ENCODE results near the gene KRTAP10-12. TPM values are rescaled to one million over a fixed set of nuclear protein-coding genes. Genes with fewer than 3 reads are reported as not detected.

Gene KRTAP10-12
- total RNA-seq, 1 donor from 2014 or later = not detected

- no peak overlapping the region for H3K9ac ChIP-seq (ENCODE audit: low read length)
- no peaks in the 10 kb centered on the region for H3K36me3 Mint-ChIP-seq (ENCODE audit: low read depth, unreplicated experiment)
- no peak overlapping the region for H3K4me3 ChIP-seq (ENCODE audit: insufficient read depth, low read depth, low read length)
- peak overlapping the region; percentile 55 for H3K27ac Mint-ChIP-seq (ENCODE audit: unreplicated experiment)
- DNase-seq (ENCODE audit: low read depth) (no peak), FAIRE-seq (no peak)
- no peaks in the 10 kb centered on the region for H3K36me3 ChIP-seq (ENCODE audit: insufficient read depth, low read length)
- no peak overlapping the region for H3K27ac ChIP-seq (ENCODE audit: low read depth, low read length)
- H3K9me3 ChIP-seq (ENCODE audit: insufficient read depth, low read depth, low read length) = no peaks in the 10 kb centered on the region
- H2AFZ ChIP-seq (ENCODE audit: low read depth, low read length) = no peak overlapping the region
- no peaks in the 10 kb centered on the region for H3K79me2 ChIP-seq (ENCODE audit: insufficient read depth, low read length)
- H3K4me1 ChIP-seq (ENCODE audit: insufficient read depth, low read length) = no peaks in the 10 kb centered on the region
- peak overlapping the region; percentile 31 for H3K4me2 ChIP-seq (ENCODE audit: low read length)
- H3K27me3 ChIP-seq (ENCODE audit: insufficient read depth, low read length) = peaks cover 61% of the 10 kb centered on the region
- peaks cover 81% of the 10 kb centered on the region for H3K27me3 Mint-ChIP-seq (ENCODE audit: low read depth, unreplicated experiment)
- no peaks in the 10 kb centered on the region for H4K20me1 ChIP-seq (ENCODE audit: insufficient read depth, low read length)
- no peak for TF ChIP-seq CTCF (IDR thresholded peaks at IDR 0.05; ENCODE audit: insufficient read depth, low read depth, low read length)
- peak; percentile 43 for TF ChIP-seq EZH2 (IDR thresholded peaks at IDR 0.05; ENCODE audit: insufficient read depth, low read length)
- H3K4me3 Mint-ChIP-seq (ENCODE audit: unreplicated experiment) = no peak overlapping the region
- H3K9me3 Mint-ChIP-seq (ENCODE audit: unreplicated experiment) = peaks cover 15% of the 10 kb centered on the region
- H3K4me1 Mint-ChIP-seq (ENCODE audit: low read depth, unreplicated experiment) = peaks cover 4% of the 10 kb centered on the region
Measured at GRCh38 chr21:44708866-44709425, 12.0 kb downstream of the KRTAP10-12 start.

DNA sequence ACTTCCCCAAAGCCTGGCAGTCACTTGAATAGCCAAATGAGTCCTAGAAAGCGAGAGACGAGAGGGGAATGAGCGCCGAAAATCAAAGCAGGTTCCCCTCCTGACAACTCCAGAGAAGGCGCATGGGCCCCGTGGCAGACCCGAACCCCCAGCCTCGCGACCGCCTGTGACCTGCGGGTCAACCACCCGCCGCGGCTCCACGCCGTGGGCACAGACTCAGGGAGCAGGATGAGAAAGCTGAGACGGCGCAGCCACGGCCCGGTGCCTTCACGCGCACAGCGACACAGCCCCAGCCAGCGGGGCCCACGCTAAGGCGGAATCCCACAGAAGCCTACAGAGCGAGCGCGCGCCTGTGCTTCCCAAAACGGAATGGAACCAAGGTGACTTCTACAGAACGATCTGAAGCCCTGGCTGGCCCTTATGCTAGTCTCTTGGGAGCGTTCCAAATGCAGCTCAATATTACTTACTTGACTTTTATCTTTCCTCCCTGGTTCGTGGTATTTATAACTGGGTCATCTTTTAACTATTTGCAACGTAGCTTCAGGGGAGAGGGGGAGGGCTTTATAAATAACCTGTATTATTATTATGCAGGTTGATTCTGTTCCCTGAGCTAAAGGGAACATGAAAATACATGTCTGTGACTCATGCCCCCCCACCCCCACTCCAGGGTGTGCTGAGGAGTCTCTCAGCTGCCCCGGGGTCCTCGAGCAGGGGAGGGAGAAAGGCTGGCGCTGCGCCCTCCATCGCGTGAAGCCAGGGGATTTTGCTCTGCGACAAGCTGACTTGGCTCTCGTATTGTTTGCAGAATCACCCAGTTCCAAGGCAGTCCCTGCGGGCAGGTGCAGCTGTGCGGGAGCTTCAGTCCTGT, 12.7 kb downstream of the KRTAP10-12 start:
- no peaks in the 10 kb centered on the region for H3K9me3 ChIP-seq (ENCODE audit: insufficient read depth, low read depth, low read length)
- DNase-seq (ENCODE audit: low read depth) (no peak), FAIRE-seq (no peak)
- no peak overlapping the region for H3K4me3 Mint-ChIP-seq (ENCODE audit: unreplicated experiment)
- H3K4me2 ChIP-seq (ENCODE audit: low read length) = peak overlapping the region; percentile 31
- H3K79me2 ChIP-seq (ENCODE audit: insufficient read depth, low read length) = no peaks in the 10 kb centered on the region
- no peaks in the 10 kb centered on the region for H3K36me3 ChIP-seq (ENCODE audit: insufficient read depth, low read length)
- H3K4me3 ChIP-seq (ENCODE audit: insufficient read depth, low read depth, low read length) = no peak overlapping the region
- peak overlapping the region; percentile 55 for H3K27ac Mint-ChIP-seq (ENCODE audit: unreplicated experiment)
- peaks cover 80% of the 10 kb centered on the region for H3K27me3 Mint-ChIP-seq (ENCODE audit: low read depth, unreplicated experiment)
- H3K27me3 ChIP-seq (ENCODE audit: insufficient read depth, low read length) = peaks cover 62% of the 10 kb centered on the region
- H3K4me1 Mint-ChIP-seq (ENCODE audit: low read depth, unreplicated experiment) = peaks cover 4% of the 10 kb centered on the region
- no peak for TF ChIP-seq CTCF (IDR thresholded peaks at IDR 0.05; ENCODE audit: insufficient read depth, low read depth, low read length)
- TF ChIP-seq EZH2 (IDR thresholded peaks at IDR 0.05; ENCODE audit: insufficient read depth, low read length) = peak; percentile 65
- H3K9ac ChIP-seq (ENCODE audit: low read length) = no peak overlapping the region
- H3K9me3 Mint-ChIP-seq (ENCODE audit: unreplicated experiment) = peaks cover 17% of the 10 kb centered on the region
- no peak overlapping the region for H2AFZ ChIP-seq (ENCODE audit: low read depth, low read length)
- no peaks in the 10 kb centered on the region for H4K20me1 ChIP-seq (ENCODE audit: insufficient read depth, low read length)
- H3K4me1 ChIP-seq (ENCODE audit: insufficient read depth, low read length) = no peaks in the 10 kb centered on the region
- no peaks in the 10 kb centered on the region for H3K36me3 Mint-ChIP-seq (ENCODE audit: low read depth, unreplicated experiment)
- H3K27ac ChIP-seq (ENCODE audit: low read depth, low read length) = no peak overlapping the region

DNA sequence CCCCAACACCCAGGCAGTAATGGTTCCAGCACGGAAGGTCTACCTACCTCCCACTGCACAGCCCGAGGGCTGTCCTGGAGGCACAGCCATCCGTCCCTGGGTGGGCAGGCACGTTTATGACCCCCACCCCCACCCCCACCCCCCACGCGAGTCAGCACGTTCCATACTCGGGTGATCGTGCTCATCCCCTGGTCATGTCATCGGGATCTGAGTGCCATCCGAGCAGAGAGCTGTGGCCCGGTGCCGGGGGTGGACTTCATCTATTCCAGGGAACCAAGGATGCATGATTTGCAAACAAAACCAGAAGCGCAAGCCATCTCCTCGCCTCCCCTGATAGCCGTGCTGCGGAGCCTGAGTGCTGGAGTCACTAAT, 13.3 kb downstream of the KRTAP10-12 start:
- Histone ChIP-seq H3K79me2 (ENCODE audit: insufficient read depth, low read length) (no peaks in the 10 kb centered on the region), H3K4me1 (ENCODE audit: insufficient read depth, low read length) (no peaks in the 10 kb centered on the region), H4K20me1 (ENCODE audit: insufficient read depth, low read length) (no peaks in the 10 kb centered on the region), H3K4me3 (ENCODE audit: insufficient read depth, low read depth, low read length) (no peak overlapping the region), H3K9ac (ENCODE audit: low read length) (no peak overlapping the region), H3K27ac (ENCODE audit: low read depth, low read length) (no peak overlapping the region), H2AFZ (ENCODE audit: low read depth, low read length) (no peak overlapping the region), H3K4me2 (ENCODE audit: low read length) (no peak overlapping the region), H3K27me3 (ENCODE audit: insufficient read depth, low read length) (peaks cover 68% of the 10 kb centered on the region), H3K9me3 (ENCODE audit: insufficient read depth, low read depth, low read length) (no peaks in the 10 kb centered on the region), H3K36me3 (ENCODE audit: insufficient read depth, low read length) (no peaks in the 10 kb centered on the region)
- no peaks in the 10 kb centered on the region for H3K36me3 Mint-ChIP-seq (ENCODE audit: low read depth, unreplicated experiment)
- H3K4me3 Mint-ChIP-seq (ENCODE audit: unreplicated experiment) = no peak overlapping the region
- peaks cover 80% of the 10 kb centered on the region for H3K27me3 Mint-ChIP-seq (ENCODE audit: low read depth, unreplicated experiment)
- H3K4me1 Mint-ChIP-seq (ENCODE audit: low read depth, unreplicated experiment) = peaks cover 4% of the 10 kb centered on the region
- DNase-seq (ENCODE audit: low read depth) (no peak), FAIRE-seq (no peak)
- no peak overlapping the region for H3K27ac Mint-ChIP-seq (ENCODE audit: unreplicated experiment)
- H3K9me3 Mint-ChIP-seq (ENCODE audit: unreplicated experiment) = peaks cover 11% of the 10 kb centered on the region
- no peak for TF ChIP-seq CTCF (IDR thresholded peaks at IDR 0.05; ENCODE audit: insufficient read depth, low read depth, low read length)
- no peak for TF ChIP-seq EZH2 (IDR thresholded peaks at IDR 0.05; ENCODE audit: insufficient read depth, low read length)
